ENCODE results near the gene AP5M1.

DNA sequence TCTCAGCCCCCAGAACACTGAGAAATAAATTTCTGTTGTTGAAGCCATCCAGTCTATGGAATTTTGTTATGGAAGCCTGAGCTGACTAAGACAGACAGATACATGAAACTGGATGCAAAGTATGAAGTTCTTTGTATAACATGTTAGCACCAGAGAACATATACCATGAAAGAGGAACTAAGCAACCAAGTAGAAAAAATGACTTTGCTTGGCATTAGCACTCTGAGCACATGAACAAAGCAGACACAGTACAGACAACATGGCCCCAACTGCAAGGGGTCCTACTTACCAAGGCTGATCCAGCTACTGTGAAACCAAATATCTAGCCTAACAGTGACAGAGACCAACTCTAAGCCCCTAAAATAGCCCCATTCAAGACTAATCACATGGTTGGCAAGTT lies 13.9 kb upstream of the AP5M1 start:
- TF ChIP-seq, protein P1, sequence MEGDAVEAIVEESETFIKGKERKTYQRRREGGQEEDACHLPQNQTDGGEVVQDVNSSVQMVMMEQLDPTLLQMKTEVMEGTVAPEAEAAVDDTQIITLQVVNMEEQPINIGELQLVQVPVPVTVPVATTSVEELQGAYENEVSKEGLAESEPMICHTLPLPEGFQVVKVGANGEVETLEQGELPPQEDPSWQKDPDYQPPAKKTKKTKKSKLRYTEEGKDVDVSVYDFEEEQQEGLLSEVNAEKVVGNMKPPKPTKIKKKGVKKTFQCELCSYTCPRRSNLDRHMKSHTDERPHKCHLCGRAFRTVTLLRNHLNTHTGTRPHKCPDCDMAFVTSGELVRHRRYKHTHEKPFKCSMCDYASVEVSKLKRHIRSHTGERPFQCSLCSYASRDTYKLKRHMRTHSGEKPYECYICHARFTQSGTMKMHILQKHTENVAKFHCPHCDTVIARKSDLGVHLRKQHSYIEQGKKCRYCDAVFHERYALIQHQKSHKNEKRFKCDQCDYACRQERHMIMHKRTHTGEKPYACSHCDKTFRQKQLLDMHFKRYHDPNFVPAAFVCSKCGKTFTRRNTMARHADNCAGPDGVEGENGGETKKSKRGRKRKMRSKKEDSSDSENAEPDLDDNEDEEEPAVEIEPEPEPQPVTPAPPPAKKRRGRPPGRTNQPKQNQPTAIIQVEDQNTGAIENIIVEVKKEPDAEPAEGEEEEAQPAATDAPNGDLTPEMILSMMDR (IDR thresholded peaks at IDR 0.05 in 4 of 5, conservative IDR thresholded peaks at IDR 0.05 in 1 of 5): no peak
- TF ChIP-seq POLR2A (IDR thresholded peaks at IDR 0.05): no peak
